Hematopoietic multipotent progenitor cell treated with erythropoietin and hydrocortisone succinate and interleukin-3 and kit ligand, for 15 days (in vitro differentiated cells): ENCODE measurements around the gene CPEB3.
"Not testable (repeated sequence)": the region's sequence is repeated elsewhere in the genome, so short reads cannot be mapped to it uniquely, and the experiment has no call there.

Source experiments
- DNase-seq: peaks from one replicate; pipeline ENCODE4 v3.0.0-alpha.2; 2015; ENCODE audit warnings: low spot score

CPEB3 gene

GRCh38 chr10:92142949-92143348, 147.9 kb downstream of the CPEB3 start:
- DNase-seq = no peak

- DNase-seq = no peak
Observed at GRCh38 chr10:92142512-92142911, 148.4 kb downstream of the CPEB3 start.

GRCh38 chr10:92141147-92141546, 149.7 kb downstream of the CPEB3 start:
- not testable (repeated sequence) for DNase-seq

GRCh38 chr10:92134049-92134448, 156.8 kb downstream of the CPEB3 start:
- not testable (repeated sequence) for DNase-seq

GRCh38 chr10:92131275-92131820, 159.5 kb downstream of the CPEB3 start:
- DNase-seq = no peak

GRCh38 chr10:92130622-92131274, 160.1 kb downstream of the CPEB3 start:
- no peak for DNase-seq

- DNase-seq = no peak
Observed at GRCh38 chr10:92126100-92126650, 164.7 kb downstream of the CPEB3 start.

GRCh38 chr10:92125144-92125543, 165.7 kb downstream of the CPEB3 start:
- no peak for DNase-seq

GRCh38 chr10:92124616-92125143, 166.2 kb downstream of the CPEB3 start:
- no peak for DNase-seq

- no peak for DNase-seq
Observed at GRCh38 chr10:92124020-92124419, 166.9 kb downstream of the CPEB3 start.

GRCh38 chr10:92122941-92123450, 167.9 kb downstream of the CPEB3 start:
- DNase-seq = no peak

- DNase-seq = no peak
Observed at GRCh38 chr10:92121686-92122492, 169.0 kb downstream of the CPEB3 start.

GRCh38 chr10:92119340-92119739, 171.5 kb downstream of the CPEB3 start:
- no peak for DNase-seq

GRCh38 chr10:92114917-92115316, 176.0 kb downstream of the CPEB3 start:
- not testable (repeated sequence) for DNase-seq

- no peak for DNase-seq
Observed at GRCh38 chr10:92113911-92114600, 176.8 kb downstream of the CPEB3 start.

- no peak for DNase-seq
Observed at GRCh38 chr10:92112462-92112861, 178.4 kb downstream of the CPEB3 start.

GRCh38 chr10:92111336-92111939, 179.4 kb downstream of the CPEB3 start:
- DNase-seq = no peak

- no peak for DNase-seq
Observed at GRCh38 chr10:92110039-92110794, 180.7 kb downstream of the CPEB3 start.

GRCh38 chr10:92108747-92109146, 182.1 kb downstream of the CPEB3 start:
- DNase-seq = no peak

GRCh38 chr10:92108120-92108519, 182.8 kb downstream of the CPEB3 start:
- DNase-seq = no peak
